H1 (cell line): ENCODE results near the gene BNC2. TPM values are rescaled to one million over a fixed set of nuclear protein-coding genes. Genes with fewer than 3 reads are reported as not detected.

Experiments
- CHD1 ChIP-seq: IDR thresholded peaks from 2 replicates; pipeline ENCODE4 v1.6.1; 2012; ENCODE audit warnings: low read depth, low read length, improper control_type of control experiment
- JUND ChIP-seq: IDR thresholded peaks from 2 replicates; pipeline ENCODE4 v1.6.1; 2011; ENCODE audit warnings: mild to moderate bottlenecking, improper control_type of control experiment, low read length
- KDM4A ChIP-seq: IDR thresholded peaks from one replicate; pipeline ENCODE4 v1.7.1; 2012; ENCODE audit warnings: low read depth, mild to moderate bottlenecking, moderate library complexity, low read length, inconsistent platforms; ENCODE audit not compliant: severe bottlenecking
- PHF8 ChIP-seq: fragments of 200-600 bp; sonication (generic); conservative IDR thresholded peaks from 2 replicates; pipeline ENCODE4 v1.7.1; 2012; ENCODE audit warnings: low read depth, mild to moderate bottlenecking, inconsistent platforms, low read length, moderate library complexity
- RAD21 ChIP-seq, 2 experiments: IDR thresholded peaks in 1 of 2; conservative IDR thresholded peaks in 1 of 2; 2 replicates each; pipeline ENCODE4 v1.6.1; 2011; ENCODE audit warnings: low read depth in 2 of 2, low read length in 2 of 2, improper control_type of control experiment in 1 of 2, inconsistent platforms in 1 of 2, mild to moderate bottlenecking in 1 of 2, moderate library complexity in 1 of 2
- RXRA ChIP-seq: IDR thresholded peaks from 2 replicates; pipeline ENCODE4 v1.6.1; 2011; ENCODE audit warnings: low read depth, mild to moderate bottlenecking, low read length, moderate library complexity; ENCODE audit not compliant: insufficient read depth
- polyA plus RNA-seq, 7 experiments: library from polyadenylated mRNA; depleted of rRNA in 3 of 7; stranded (reverse) in 5 of 7; unstranded in 2 of 7; fragments of >200 nt in 5 of 7; fragments of 200-250 nt in 2 of 7; gene quantifications; 1 replicate in 5 of 7; 2 replicates in 1 of 7; 4 replicates in 1 of 7; pipeline versions ENCODE4 v1.2.1 to v1.2.3, GENCODE V29; 2011 to 2013; ENCODE audit warnings: missing spikeins in 2 of 7, mixed read lengths in 2 of 7
- total RNA-seq: library from RNA; stranded (reverse); fragmentation: NEBNext Ultra II Directional; extraction: Animal tissue kit (Norgen Biotek cat#: 25700); gene quantifications from 2 replicates; pipeline ENCODE4 v1.2.1, GENCODE V29; 2021

BNC2 gene
- total and polyA plus RNA-seq, 2 of the 8 experiments (the other 6 are each of a cell fraction or from before 2014, with no cell fraction given) = 16.0 to 26.8 TPM

- TF ChIP-seq RXRA (no peak), RAD21 (IDR thresholded peaks at IDR 0.05 in 1 of 2, conservative IDR thresholded peaks at IDR 0.05 in 1 of 2; ENCODE audit: low read depth in 2 of 2, low read length in 2 of 2) (no peak), CHD1 (no peak), KDM4A (no peak), PHF8 (no peak), JUND (no peak)
Measured at GRCh38 chr9:16633794-16634193, 236.7 kb downstream of the BNC2 start (continued).
